NCI-H748 (cell line): ENCODE results near the gene FAR2.
"Not testable (repeated sequence)": the region's sequence is repeated elsewhere in the genome, so short reads cannot be mapped to it uniquely, and the experiment has no call there.

ENCODE experiments used
- DNase-seq: peaks from one replicate; lab custom pipeline; 2025; ENCODE audit not compliant: unreplicated experiment; lab: John Stamatoyannopoulos, UW

Gene FAR2

DNA sequence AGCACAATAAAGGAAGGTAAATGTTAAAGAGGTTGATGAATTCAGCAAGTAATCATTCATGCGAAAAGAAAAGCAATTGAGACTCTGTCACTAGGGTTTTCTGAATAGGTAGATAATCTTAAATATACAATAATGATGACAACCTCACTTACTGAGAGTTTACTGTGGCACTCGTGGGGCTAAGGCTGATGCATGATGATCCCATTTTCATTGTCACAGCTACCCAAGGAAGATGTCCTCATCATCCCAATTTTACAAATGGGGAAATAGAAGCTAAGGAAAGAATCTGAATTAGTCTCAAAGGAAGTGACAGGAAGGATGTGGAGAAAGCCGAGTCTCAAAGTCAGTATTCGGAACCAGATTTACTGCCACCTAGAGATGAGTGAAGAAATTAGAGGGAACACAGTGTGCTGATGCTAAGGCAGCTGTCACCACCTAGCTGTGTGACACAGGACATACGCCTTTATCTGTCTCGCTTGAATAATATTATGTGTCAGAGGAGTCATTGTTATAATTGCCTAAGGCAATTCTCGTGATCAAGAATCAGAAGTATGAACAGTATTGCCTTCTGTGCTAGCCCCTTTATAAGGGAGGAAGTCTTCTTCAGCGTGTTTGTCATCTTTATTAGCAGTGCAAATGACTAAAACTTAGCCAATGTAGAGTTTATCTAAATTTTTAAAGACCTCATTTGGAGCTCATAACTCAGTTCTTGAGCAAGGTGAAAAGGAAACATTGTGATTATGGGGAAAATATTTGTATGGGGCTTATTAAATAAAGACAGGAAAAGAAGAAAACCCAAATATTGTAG, 168.7 kb downstream of the FAR2 start:
- peak; percentile 40 for DNase-seq

DNA sequence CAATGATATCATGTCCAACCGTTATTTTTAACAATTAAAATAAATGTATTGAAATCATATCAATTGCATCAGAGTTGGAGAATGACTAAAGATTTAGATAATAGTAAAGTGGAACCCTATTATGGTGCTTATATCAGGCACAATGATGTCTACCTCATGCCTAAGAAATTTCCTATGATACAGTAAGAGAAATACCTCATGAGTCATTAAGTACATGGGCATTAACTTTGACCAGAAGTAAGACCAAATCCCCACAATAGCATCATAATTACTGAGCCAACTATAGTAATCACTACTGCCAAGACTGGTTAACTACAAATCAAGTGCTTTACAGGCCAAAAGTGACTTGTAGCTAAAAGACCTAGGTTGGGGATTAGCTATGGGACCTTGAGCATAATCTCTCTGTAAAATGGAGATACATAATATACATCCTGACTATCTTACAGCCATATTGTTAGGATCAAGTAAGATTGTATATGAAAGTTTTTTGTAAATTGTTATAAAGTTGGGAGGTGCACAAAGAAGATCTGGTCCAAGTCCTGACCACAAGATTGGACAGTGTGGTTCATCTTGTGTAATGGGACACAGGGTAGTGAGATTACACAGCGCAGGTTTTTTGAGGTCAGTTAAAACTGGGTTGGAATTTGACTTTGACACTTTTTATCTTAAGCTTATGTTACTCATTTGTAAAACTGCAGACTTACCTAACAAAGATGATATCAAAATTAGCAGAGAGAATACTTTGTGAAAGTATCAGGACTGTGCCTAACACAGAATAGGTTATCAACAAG, 171.4 kb downstream of the FAR2 start:
- DNase-seq, result no peak

DNA sequence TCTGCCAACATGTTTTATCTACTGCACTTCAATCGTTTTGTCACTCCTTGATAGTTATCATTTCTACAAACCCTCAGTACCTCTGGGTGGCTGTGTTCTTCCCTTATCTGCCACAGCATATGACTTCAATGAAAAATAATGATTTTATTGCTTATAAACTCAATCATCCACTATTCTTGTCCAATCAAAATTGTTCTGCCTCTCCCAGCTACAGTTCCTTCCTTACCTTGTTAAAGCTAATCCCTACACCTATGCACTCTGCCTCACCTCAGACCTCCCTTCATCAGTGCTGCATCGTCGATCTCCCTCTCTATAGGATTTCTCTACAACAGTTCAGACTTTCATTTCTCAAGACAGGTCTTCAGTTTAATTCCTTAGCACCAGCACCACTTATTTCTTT, 173.1 kb downstream of the FAR2 start:
- no peak for DNase-seq

DNA sequence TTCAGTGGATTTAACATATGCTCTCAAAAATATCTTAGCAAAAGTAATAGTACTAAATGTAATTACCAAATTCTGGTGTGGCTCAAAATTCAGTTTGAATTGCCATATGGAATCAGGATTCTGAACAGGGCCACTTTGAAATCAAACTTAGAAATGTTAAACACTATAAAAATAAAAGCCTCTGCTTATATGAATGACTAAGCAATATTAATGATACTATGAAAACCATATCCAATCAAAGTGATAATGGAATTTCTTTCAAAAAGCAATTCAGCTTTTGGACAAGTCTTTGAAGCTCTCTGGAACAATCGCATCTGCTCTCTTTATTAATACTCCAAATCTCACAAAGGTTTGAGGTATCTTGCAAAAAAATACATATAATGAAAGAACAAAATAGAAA, 180.3 kb downstream of the FAR2 start:
- no peak for DNase-seq

DNA sequence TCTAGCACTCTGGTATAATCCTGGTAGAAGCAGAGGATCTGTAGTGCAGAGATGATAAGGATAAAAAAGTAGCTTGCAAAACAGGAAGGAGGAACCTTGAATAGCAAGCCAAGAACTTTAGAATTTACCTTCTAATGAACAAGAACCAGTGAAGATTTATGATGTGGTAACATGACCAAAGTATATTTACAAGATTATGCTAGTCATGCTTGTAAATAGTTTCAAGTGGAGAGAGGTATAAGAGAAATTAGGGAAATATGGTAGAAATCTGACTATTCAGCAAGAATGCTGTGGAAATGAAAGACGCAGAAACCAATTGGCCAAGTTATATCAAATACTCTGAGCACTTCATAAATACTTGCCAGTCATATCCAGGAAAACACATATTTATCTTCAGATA, 184.1 kb downstream of the FAR2 start:
- DNase-seq, result no peak

DNA sequence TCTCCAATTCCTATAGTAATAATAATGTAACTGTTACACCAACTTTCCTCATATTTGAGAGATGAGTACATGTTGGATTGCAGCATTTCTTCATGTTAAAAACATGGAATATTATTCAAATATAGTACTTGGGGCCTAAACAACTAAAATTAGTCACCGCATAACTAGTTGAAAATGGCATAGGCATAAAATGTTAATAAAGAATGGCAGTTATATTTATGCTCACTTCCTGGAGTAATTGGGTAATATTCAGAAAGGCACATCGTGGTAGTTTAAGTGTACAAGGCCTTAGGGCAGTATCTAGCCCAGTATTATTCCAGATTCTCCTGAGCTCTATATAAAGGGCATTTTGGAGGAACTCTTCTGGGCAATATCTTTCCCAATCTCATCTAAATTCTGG, 185.9 kb downstream of the FAR2 start:
- no peak for DNase-seq

DNA sequence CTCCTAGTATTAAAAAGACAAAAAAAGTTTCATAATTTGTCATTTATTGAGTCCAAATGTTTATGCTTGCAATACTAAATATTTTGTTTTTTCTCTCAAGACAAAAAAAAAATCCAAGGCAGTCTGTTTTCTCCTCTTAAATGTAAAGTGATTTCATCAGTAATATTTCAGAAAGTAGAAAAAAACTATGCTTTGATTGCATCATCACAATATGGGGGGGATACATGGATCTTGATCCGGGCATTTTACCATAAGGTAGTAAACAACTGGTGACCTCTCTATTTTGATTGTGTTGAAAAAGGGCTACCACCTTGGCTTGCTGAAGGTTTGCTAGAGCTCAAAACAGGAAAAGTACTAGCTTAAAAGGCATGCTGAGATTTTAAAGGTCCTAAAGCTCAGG, 188.2 kb downstream of the FAR2 start:
- no peak for DNase-seq

DNA sequence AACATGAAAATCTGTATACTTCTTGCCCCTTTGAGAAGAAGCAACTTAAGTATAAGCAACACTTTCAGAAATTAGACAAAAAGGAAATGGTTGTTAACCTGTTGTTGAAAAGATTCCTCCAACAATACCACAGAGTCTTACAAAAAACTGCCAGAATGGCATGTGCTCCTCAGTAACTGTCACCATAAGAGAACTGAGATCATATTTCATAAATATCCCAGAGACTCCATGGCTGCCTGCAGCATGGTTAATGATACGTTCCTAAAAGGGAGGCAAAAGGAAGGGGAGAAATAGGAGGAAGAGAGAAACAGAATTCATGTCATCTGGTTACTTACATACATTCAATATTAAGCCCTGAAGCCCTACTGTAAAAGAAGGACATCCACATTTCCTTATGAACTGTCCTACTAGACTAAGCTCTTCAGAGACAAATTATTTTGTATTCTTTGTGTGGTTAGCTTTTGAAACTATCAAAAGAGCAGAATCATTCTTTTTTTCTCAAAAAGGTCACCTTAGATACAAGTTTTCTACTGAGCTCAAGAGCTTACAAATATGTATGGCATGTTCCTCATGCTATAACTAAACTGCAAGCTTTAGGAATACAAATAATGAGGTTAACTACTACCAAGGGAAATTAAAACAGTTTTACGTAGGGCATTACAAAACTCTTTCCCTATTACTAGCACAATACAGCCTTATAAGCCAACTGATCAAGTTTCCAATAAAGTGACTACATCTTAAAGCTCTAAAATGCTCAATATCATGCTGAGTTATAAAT, 194.1 kb downstream of the FAR2 start:
- DNase-seq, result no peak

DNA sequence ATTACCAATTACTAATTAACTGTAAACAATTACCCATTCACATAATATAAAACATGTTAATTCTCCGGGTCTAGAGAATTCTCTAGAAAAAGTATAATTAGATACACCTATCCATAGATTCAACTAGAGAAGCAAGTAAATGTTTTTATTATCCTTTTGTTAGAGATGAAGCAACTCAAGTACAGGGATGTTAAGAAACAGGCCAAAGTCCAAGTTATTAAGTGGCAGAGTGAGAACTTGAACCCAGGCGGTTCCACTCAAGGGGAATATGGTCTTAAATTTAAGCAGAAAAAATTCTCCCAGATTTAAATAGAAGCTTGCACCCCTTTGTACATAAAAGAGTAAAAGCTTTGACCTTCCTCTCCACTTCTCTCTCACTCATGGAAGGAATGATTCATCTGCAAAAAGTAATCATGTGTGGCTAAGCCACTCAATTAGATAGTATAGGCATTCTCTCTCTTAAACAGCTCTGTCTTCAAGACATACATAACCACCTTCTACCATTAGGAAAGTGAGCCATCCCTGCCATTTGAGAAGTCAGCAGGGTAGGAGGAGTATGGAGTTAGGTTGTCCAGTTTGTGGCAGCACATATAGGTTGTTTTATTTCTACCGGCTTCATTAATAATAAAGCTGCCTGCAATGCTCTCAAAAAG, 197.8 kb downstream of the FAR2 start:
- DNase-seq, result no peak

DNA sequence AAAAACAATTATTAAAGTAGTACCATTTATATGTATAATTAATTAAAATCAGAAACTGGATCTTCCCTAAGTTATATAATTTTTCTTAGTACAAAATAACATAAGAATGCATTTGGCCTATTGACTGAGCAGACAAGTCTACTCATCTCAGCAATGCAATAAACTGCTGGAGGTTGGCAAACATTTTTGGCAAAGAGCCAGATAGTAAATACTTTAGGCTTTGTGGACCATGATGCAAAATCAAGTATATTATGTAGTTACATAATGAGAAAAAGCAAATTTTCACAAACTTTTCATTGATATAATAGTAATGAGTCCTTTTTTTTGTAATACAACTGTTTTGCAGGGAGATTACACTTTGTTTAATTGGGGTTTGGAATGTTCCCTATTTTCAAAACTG, 201.0 kb downstream of the FAR2 start:
- peak; percentile 6 for DNase-seq

DNA sequence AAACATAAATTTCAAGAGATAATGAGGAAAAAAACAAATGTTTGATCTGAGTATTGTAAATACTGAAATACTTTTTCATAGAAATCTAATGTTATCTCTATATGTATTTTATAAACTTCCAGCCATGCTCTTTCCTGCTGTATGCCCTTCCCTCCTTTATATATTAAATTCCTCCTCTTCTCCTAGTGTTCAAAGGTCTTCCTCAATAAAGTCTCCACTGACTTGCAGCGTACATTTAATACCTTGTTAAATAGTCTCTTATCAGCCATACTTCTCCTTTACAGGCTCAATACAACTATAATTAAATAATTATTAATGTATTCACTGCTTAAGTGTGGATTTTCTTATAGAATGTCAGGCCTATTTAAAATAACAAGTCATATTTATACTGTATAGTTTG, 205.9 kb downstream of the FAR2 start:
- DNase-seq, result no peak

DNA sequence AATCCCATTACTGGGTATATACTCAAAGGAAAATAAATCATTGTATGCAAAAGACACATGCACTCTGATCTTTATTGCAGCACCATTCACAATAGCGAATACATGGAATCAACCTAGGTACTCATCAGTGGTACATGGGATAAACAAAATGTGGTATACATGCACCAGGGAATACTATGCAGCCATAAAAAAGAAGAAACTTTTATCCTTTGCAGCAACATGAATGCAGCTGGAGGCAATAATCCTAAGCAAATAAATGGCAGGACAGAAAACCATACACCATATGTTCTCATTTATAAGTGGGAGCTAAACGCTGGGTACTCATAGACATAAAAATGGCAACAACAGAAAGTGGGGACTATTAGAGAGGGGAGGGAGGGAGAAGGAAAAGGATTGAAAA, 216.0 kb downstream of the FAR2 start:
- DNase-seq, result no peak

DNA sequence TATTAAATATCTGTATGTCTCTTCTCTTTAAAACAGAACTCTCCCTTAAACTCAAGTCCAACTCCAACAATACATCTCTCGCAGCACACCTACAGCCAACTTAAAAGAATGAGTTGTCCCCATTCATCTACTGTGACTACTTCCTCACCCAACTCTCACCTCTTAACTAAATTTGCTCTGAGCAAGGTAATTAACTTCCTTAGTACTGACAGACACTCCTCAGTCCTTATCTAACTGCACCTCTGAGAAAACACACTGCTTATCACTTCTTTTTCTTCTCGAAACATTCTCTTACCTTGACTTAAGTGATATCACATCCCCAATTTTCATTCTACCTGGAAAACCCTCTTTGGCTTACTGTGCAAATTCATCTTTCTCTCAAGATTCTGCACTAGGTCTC, 224.9 kb downstream of the FAR2 start:
- DNase-seq, result no peak

DNA sequence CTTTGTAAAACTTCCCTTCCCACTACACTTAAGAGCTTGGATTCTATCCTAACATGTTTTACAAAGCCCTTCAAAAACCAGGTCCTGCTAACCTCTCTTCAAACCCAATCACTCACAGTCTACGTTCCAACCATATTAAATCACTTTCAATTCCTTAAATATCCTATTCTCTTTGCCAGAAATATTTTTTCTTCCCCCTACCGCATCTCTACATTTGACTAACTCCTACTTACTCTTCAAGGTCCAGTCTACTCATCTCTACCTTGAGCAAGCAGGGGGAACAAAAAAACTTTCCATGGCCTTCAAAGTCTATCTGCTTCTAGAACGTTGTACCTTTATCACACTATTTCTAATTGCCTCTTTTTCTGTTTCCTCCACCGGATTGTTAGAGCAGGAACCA, 225.8 kb downstream of the FAR2 start:
- no peak for DNase-seq

DNA sequence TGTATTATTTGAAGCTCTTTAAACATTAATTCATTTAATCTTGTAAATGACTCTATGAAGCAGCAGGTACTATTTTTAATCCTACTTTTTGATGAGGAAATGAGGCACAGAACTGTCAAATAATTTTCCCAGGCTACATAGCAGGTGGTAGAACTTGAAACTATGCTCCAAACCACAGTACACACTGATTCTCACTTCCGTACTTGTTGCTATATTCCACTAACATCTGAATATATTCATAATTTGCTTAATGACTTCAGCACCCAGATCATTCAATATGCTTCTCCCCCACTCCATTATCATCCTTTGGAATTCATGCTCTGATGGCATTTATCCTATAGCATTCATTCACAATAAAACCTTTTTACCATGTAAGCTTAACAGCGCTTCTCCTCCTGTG, 227.0 kb downstream of the FAR2 start:
- no peak for DNase-seq

DNA sequence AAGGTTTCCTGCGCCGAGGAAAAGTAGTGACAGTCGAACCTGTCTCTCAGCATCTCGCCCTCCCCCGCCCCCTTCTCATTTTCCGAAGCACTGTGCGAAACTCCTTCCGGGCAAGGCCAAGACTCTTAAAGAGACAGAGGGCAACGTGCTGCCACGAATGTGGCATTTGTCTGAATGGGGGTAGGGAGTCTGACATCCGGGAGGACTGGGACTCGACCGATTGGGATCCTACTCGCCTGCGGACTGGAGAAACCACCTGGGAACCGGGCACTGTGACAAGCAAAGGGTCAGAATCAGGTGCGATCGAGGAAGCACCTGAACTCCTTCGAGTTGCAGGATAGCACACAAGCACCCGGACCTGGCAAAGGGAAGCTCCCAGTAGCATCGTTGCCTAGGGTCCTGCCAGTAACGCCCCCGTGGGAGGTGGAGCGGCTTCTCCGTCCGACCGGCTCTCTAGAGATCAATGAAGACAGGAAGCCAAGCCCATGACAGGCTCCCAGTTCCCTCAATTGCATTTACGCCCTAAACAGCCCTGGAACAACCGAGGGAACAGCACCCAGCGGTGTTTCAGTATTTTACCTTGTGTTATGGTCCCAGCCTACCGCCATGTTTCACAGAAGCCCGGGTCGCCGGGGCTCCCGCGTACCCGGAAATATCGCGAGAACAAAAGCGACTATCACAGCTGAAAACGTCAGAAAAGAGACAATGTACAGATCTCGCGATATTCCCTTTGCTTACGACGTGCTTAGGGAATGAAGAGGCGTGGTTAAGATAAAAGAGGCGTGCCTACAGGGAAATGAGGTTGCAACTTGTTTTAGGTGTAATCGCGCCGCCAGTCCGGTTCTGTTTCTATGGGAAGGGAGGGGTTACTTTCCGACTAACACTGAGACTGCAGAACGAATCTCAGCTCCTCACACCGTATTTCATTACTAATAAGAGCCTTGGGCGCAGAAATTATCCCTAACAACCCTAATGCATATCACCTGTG, 231.8 kb downstream of the FAR2 start, which contains the start of gene ERGIC2:
Gene ERGIC2 (minus strand): TSS at position 637 of the 988 bp plus-strand sequence. CDS start 9,539 bp downstream, outside the sequence.
- DNase-seq, result peak; percentile 98

DNA sequence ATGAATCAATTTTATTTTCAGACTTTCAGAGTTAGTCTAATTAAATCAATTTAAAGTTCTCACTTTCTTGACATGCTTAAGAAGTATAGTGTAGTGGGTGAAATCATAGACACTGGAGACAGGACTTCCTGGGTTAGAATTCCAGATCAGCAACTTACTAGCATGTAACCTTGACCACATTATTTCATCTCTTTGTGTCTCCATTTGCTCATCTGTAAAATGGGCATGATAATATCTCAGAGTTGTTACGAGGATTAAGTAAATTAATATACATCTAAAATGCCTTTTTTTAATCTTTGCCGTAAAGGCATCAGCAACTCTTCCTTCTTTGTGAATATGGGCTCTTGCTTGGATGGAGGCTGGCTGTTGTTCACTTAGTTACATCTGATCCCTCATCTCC, 233.2 kb downstream of the FAR2 start:
- no peak for DNase-seq

DNA sequence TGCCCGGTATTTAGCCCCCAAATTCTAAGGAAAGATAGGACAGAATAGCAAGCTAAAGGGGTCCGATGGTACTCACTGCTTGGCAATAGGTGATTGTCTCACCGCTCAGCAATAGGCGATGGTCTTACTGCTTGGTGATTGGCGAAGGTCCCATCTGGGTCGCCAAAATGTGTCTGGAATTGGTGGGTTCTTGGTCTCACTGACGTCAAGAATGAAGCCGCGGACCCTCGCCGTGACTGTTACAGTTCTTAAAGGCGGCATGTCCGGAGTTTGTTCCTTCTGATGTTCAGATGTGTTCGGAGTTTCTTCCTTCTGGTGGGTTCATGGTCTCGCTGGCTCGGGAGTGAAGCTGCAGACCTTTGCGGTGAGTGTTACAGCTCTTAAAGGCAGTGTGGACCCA, 236.1 kb downstream of the FAR2 start:
- not testable (repeated sequence) for DNase-seq
